Fibroblast of upper back skin (primary cell): ENCODE measurements around the gene POLR1C.
"Not testable (repeated sequence)": the region's sequence is repeated elsewhere in the genome, so short reads cannot be mapped to it uniquely, and the experiment has no call there.

Source experiments
- DNase-seq: peaks from one replicate; pipeline ENCODE4 v3.0.0-alpha.2; 2013

Gene POLR1C

GRCh38 chr6:43510827-43511163, 6.1 kb upstream of the POLR1C start:
- DNase-seq = no peak

GRCh38 chr6:43511824-43512415, 5.0 kb upstream of the POLR1C start:
- no peak for DNase-seq

GRCh38 chr6:43515808-43516207, 1.1 kb upstream of the POLR1C start:
- no peak for DNase-seq

- no peak for DNase-seq
Observed at GRCh38 chr6:43516367-43516696, 557 bp upstream of the POLR1C start.

GRCh38 chr6:43517505-43518357, 842 bp downstream of the POLR1C start:
- DNase-seq = no peak

- no peak for DNase-seq
Observed at GRCh38 chr6:43520097-43520496, 3.2 kb downstream of the POLR1C start.

GRCh38 chr6:43521836-43522235, 4.9 kb downstream of the POLR1C start:
- no peak for DNase-seq

- DNase-seq = no peak
Observed at GRCh38 chr6:43522547-43523261, 5.8 kb downstream of the POLR1C start.

GRCh38 chr6:43523284-43523683, 6.4 kb downstream of the POLR1C start:
- DNase-seq = no peak

- DNase-seq = no peak
Observed at GRCh38 chr6:43524483-43524961, 7.6 kb downstream of the POLR1C start.

- peak; percentile 10 for DNase-seq
Observed at GRCh38 chr6:43532201-43532600, 15.3 kb downstream of the POLR1C start.

- DNase-seq = not testable (repeated sequence)
Observed at GRCh38 chr6:43538986-43539385, 22.1 kb downstream of the POLR1C start.

GRCh38 chr6:43539409-43539808, 22.5 kb downstream of the POLR1C start:
- DNase-seq = not testable (repeated sequence)

GRCh38 chr6:43540507-43540906, 23.6 kb downstream of the POLR1C start:
- DNase-seq = no peak

GRCh38 chr6:43541774-43542471, 25.0 kb downstream of the POLR1C start:
- no peak for DNase-seq

GRCh38 chr6:43544461-43544860, 27.6 kb downstream of the POLR1C start:
- DNase-seq = no peak

- no peak for DNase-seq
Observed at GRCh38 chr6:43547222-43547621, 30.3 kb downstream of the POLR1C start.

GRCh38 chr6:43557620-43558019, 40.7 kb downstream of the POLR1C start:
- not testable (repeated sequence) for DNase-seq

GRCh38 chr6:43559328-43559727, 42.4 kb downstream of the POLR1C start:
- no peak for DNase-seq

GRCh38 chr6:43570876-43571441, 54.1 kb downstream of the POLR1C start:
- no peak for DNase-seq
